Right renal pelvis (tissue), 4 donors: Measurements from ENCODE around the gene BSND. TPM values are rescaled to one million over a fixed set of nuclear protein-coding genes. Genes with fewer than 3 reads are reported as not detected.

ENCODE experiments used
- DNase-seq, 4 donors: peaks; one replicate each; pipeline ENCODE4 v3.0.0-alpha.2; 2013; ENCODE audit warnings: low read depth in 4 of 4, low spot score in 3 of 4, missing footprints in 1 of 4
- polyA plus RNA-seq, 4 donors: library from polyadenylated mRNA; unstranded; fragments of 120-200 nt; gene quantifications; one replicate each; pipeline ENCODE4 v1.2.1, GENCODE V29; 2013; ENCODE audit not compliant: insufficient read length in 4 of 4

BSND gene
- polyA plus RNA-seq, 4 donors, result 4.2 to 5.7 (median 5.2) TPM

GRCh38 chr1:55059302-55060132 lies 60.8 kb downstream of the BSND start:
- DNase-seq, result no peak

- DNase-seq, result no peak
Measured at GRCh38 chr1:55060133-55060999, 61.6 kb downstream of the BSND start.

DNA sequence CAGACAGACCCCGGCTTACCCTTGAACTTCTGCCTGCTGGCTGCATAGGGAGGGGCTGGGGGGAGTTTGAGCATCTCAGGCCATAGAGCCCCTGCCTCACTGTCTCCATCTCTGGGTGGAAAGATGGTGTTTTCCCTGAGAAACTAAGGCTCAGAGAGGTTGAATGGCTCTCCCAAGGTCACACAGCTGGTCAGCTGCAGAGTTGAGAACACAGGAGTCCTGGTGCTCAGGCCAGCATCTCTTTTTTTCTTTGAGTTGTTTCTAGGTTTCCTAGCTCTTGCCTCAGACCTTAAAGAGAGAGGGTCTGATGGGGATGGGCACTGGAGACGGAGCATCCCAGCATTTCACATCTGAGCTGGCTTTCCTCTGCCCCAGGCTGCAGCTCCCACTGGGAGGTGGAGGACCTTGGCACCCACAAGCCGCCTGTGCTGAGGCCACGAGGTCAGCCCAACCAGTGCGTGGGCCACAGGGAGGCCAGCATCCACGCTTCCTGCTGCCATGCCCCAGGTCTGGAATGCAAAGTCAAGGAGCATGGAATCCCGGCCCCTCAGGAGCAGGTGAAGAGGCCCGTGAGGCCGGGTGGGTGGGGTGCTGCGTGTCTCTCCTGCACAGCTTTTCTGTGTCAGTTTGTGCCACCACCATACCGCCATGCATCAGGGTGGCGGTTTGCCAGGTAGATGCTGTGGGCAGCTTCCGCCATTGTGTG lies 62.4 kb downstream of the BSND start:
- DNase-seq, result no peak

Other genes starting within 250 kb of the BSND start
- gene PARS2, start 234.4 kb upstream of the BSND start, polyA plus RNA-seq, result 10 to 100 TPM; 11.1 to 11.4 (median 11.2) TPM
- gene TTC22, start 197.6 kb upstream of the BSND start, polyA plus RNA-seq, result 1 to 10 TPM; 5.0 to 7.0 (median 6.7) TPM
- gene DHCR24, start 111.7 kb upstream of the BSND start, polyA plus RNA-seq, result 10 to 100 TPM; 72.1 to 92.3 (median 79.8) TPM
- gene TMEM61, start 18.3 kb upstream of the BSND start, polyA plus RNA-seq, result 1 to 10 TPM; 1.2 to 1.8 (median 1.5) TPM
- 1 to 10 TPM; 1.4 to 2.3 (median 1.7) TPM for gene PCSK9, start 40.6 kb downstream of the BSND start, polyA plus RNA-seq
- gene USP24, start 216.4 kb downstream of the BSND start, polyA plus RNA-seq, result 10 to 100 TPM; 38.9 to 48.8 (median 43.6) TPM